Type B pancreatic cell (in vitro differentiated cells): Measurements from ENCODE around the gene ARHGEF37. TPM values are rescaled to one million over a fixed set of nuclear protein-coding genes. Genes with fewer than 3 reads are reported as not detected.
A peak's percentile ranks its signal among the peaks of the same experiment; 100 is the strongest.

Experiments
- DNase-seq: peaks from one replicate; pipeline ENCODE4 v3.0.0; 2021; ENCODE audit warnings: mixed read lengths; ENCODE audit not compliant: unreplicated experiment; ENCODE audit errors: extremely low spot score
- H3K27ac Mint-ChIP-seq: 2 replicates; pipeline ENCODE4 v1.8.0; 2021; ENCODE audit warnings: mild to moderate bottlenecking, mixed read lengths
- H3K27me3 Mint-ChIP-seq: 2 replicates; pipeline ENCODE4 v1.8.0; 2021; ENCODE audit warnings: mixed read lengths
- H3K36me3 Mint-ChIP-seq: 2 replicates; pipeline ENCODE4 v1.8.0; 2021; ENCODE audit warnings: mixed read lengths
- H3K4me1 Mint-ChIP-seq: one replicate; pipeline ENCODE4 v1.8.0; 2021; ENCODE audit warnings: mixed read lengths; ENCODE audit not compliant: unreplicated experiment
- H3K4me3 Mint-ChIP-seq: 2 replicates; pipeline ENCODE4 v1.8.0; 2021; ENCODE audit warnings: mild to moderate bottlenecking, mixed read lengths
- H3K9me3 Mint-ChIP-seq: 2 replicates; pipeline ENCODE4 v1.8.0; 2021; ENCODE audit warnings: mixed read lengths
- total RNA-seq: library from RNA; stranded (reverse); gene quantifications from 2 replicates; pipeline ENCODE4 v1.2.1, GENCODE V29; 2021; ENCODE audit warnings: low replicate concordance
- TF ChIP-seq, protein P1 (sequence below): fragments of 200-600 bp; sonication (generic); conservative IDR thresholded peaks from 2 replicates; pipeline ENCODE4 v1.5.0; 2021; ENCODE audit warnings: antibody characterized with exemption, mild to moderate bottlenecking

ARHGEF37 gene
- total RNA-seq, 1 donor from 2014 or later: 7.1 TPM

DNA sequence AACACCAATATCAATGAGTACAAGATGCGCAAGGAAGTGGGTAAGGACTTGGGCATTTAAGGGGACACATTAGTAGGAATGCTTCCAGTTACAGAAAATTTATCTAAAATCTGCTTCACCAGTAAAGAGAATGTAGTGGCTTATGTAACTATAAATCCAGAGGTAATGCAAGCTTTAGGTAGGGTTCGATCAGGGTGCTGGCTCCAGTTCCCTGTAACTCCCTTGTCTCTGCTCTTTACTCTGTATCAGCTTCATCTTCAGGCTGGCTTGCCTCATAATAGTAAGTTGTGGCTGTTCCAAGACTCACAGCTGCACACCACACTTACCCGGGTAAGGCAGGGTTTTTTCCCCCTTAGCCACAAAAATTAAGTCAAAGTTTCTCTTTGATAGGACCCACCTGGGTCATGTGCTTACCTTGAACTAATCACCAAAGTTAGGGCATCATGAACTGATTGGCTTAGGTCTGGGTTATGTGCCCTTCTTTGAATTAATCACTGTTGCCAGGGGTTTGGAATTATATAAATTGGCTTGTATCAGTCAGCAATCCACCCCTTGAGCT lies 35.5 kb downstream of the ARHGEF37 start:
- Mint-ChIP-seq H3K36me3 (no peaks in the 10 kb centered on the region), H3K4me3 (no peak overlapping the region), H3K4me1 (peaks cover 7% of the 10 kb centered on the region), H3K27me3 (no peaks in the 10 kb centered on the region), H3K27ac (no peak overlapping the region), H3K9me3 (no peaks in the 10 kb centered on the region)
- no peak for DNase-seq
- TF ChIP-seq, protein P1, sequence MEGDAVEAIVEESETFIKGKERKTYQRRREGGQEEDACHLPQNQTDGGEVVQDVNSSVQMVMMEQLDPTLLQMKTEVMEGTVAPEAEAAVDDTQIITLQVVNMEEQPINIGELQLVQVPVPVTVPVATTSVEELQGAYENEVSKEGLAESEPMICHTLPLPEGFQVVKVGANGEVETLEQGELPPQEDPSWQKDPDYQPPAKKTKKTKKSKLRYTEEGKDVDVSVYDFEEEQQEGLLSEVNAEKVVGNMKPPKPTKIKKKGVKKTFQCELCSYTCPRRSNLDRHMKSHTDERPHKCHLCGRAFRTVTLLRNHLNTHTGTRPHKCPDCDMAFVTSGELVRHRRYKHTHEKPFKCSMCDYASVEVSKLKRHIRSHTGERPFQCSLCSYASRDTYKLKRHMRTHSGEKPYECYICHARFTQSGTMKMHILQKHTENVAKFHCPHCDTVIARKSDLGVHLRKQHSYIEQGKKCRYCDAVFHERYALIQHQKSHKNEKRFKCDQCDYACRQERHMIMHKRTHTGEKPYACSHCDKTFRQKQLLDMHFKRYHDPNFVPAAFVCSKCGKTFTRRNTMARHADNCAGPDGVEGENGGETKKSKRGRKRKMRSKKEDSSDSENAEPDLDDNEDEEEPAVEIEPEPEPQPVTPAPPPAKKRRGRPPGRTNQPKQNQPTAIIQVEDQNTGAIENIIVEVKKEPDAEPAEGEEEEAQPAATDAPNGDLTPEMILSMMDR: no peak

DNA sequence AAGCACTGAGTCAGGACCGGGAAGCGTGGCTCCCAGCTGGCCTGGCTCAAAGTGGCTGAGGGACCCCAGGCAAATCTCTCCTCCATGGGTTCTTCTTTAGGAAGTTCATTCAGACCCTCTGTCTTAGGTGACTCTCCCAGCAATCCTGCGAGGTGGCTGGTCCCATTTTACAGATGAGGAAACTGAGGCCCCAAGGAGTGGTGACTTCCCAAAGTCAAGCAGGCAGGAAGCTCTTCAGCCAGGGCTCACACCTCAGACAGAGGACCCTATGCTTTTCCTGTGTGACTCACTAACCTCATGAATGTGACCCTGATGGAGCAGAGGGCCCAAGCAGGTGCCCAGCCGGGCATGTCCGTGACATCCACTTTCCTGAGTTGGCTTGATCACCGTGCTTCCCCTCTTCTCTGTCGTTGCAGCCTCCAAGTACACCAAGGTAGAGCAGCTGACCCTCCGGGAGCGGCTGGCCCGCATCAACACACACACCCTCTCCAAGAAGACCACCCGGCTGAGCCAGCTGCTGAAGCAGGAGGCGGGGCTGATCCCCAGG lies 36.5 kb downstream of the ARHGEF37 start:
- no peaks in the 10 kb centered on the region for H3K9me3 Mint-ChIP-seq
- peaks cover 7% of the 10 kb centered on the region for H3K4me1 Mint-ChIP-seq
- H3K27me3 Mint-ChIP-seq: no peaks in the 10 kb centered on the region
- H3K36me3 Mint-ChIP-seq: no peaks in the 10 kb centered on the region
- H3K4me3 Mint-ChIP-seq: no peak overlapping the region
- DNase-seq: no peak
- TF ChIP-seq, protein P1: no peak
- H3K27ac Mint-ChIP-seq: peak overlapping the region; percentile 85

DNA sequence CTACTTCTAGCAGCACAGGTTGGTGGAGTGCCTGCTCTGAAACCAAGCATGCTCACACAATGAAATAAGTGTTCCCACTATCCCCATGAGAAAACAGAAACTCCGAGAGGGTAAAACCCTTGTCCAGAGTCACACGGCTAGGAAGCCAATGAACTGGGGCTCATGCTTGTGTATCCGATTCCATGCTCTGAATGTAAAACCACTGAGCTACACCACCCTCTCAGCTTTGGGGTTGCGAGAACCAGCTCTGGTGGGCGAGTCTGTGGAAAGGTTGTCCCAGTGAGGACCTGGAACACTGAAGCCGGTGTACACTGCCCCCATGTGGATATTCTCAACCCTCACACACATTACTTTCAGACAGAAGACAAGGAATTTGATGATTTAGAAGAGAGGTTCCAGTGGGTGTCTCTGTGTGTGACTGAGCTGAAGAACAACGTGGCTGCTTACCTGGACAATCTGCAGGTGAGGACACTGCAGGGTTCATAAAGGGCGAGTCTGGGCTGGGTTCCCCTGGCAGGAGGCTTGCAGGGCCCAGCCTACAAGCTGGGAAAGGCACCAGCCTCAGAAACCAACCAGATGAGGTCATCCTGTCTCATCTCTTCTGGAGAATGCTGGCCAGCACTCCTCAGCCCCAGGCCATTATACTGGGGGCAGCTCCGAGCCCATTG lies 37.4 kb downstream of the ARHGEF37 start:
- H3K4me3 Mint-ChIP-seq: no peak overlapping the region
- peaks cover 7% of the 10 kb centered on the region for H3K4me1 Mint-ChIP-seq
- no peak for DNase-seq
- no peaks in the 10 kb centered on the region for H3K27me3 Mint-ChIP-seq
- H3K27ac Mint-ChIP-seq: peak overlapping the region; percentile 85
- H3K9me3 Mint-ChIP-seq: no peaks in the 10 kb centered on the region
- TF ChIP-seq, protein P1: peak; percentile 80
- H3K36me3 Mint-ChIP-seq: no peaks in the 10 kb centered on the region

DNA sequence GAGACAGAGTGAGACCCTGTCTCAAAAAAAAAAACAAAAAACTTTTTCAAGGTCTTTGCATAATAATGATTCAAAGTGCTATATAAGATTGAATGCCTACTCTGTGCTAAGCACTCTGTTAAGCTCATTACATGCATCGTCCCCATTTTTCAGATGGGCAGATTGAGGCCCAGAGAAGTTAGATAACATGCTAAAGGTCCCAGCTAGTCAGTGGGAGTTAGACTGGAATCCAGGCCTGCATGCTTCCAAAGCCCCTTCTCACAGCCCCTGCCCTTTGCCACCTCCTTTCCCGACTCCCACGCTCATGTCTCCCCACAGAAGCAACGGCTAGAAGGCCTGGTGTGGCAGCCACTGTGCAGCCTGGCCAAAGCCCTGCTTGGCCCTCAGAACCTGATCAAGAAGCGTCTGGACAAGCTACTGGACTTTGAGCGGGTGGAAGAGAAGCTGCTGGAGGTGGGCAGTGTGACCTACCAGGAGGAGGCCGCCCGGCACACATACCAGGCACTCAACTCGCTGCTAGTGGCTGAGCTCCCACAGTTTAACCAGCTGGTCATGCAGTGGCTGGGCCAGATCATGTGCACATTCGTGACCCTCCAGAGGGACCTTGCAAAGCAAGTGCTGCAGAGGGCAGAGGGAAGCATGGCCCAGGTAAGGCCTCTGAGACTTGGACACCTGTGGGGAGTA lies 40.3 kb downstream of the ARHGEF37 start:
- no peaks in the 10 kb centered on the region for H3K27me3 Mint-ChIP-seq
- no peak overlapping the region for H3K27ac Mint-ChIP-seq
- H3K4me3 Mint-ChIP-seq: no peak overlapping the region
- TF ChIP-seq, protein P1: no peak
- no peaks in the 10 kb centered on the region for H3K36me3 Mint-ChIP-seq
- peaks cover 7% of the 10 kb centered on the region for H3K4me1 Mint-ChIP-seq
- no peaks in the 10 kb centered on the region for H3K9me3 Mint-ChIP-seq
- no peak for DNase-seq

DNA sequence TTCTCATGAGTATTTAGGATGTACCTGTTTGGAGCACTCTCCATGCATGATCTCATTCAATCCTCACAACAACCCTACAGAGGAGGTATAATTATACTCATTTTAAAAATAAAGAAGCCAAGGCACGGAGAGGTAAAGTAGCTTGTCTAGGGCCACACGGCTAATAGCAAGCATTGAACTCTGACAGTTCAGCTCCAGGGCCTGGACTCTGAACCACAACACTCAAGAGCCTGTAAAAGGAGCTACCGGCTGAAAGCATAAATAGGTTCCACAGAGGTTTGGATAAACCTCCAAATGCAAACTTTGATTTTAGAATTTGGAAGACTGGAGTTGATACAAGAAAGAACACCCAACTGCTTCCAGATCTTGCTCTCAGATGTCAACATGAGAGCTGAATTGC lies 41.2 kb downstream of the ARHGEF37 start:
- Mint-ChIP-seq H3K4me1 (peaks cover 7% of the 10 kb centered on the region), H3K27me3 (no peaks in the 10 kb centered on the region)

More for the DNA sequence above, 41.2 kb downstream of the ARHGEF37 start:
- Mint-ChIP-seq H3K9me3 (no peaks in the 10 kb centered on the region), H3K27ac (no peak overlapping the region), H3K36me3 (no peaks in the 10 kb centered on the region), H3K4me3 (no peak overlapping the region)
- TF ChIP-seq, protein P1: no peak
- no peak for DNase-seq
